ENCODE data around the gene STARD13. TPM values are rescaled to one million over a fixed set of nuclear protein-coding genes. Genes with fewer than 3 reads are reported as not detected.

The STARD13 gene
- polyA plus RNA-seq, 4 donors = 22.3 to 27.8 (median 24.3) TPM

GRCh38 chr13:33278913-33279312 is 6.6 kb downstream of the STARD13 start:
- no peak for DNase-seq (ENCODE audit: low read depth in 4 of 4, low spot score in 2 of 4)

- no peak for DNase-seq (ENCODE audit: low read depth in 4 of 4, low spot score in 2 of 4)
Observed at GRCh38 chr13:33277946-33278345, 7.6 kb downstream of the STARD13 start.

GRCh38 chr13:33277037-33277740 is 8.4 kb downstream of the STARD13 start:
- no peak for DNase-seq (ENCODE audit: low read depth in 4 of 4, low spot score in 2 of 4)

- no peak for DNase-seq (ENCODE audit: low read depth in 4 of 4, low spot score in 2 of 4)
Observed at GRCh38 chr13:33276570-33276969, 9.0 kb downstream of the STARD13 start.

GRCh38 chr13:33275916-33276315 is 9.6 kb downstream of the STARD13 start:
- DNase-seq (ENCODE audit: low read depth in 4 of 4, low spot score in 2 of 4) = no peak

GRCh38 chr13:33274264-33274663 is 11.3 kb downstream of the STARD13 start:
- no peak for DNase-seq (ENCODE audit: low read depth in 4 of 4, low spot score in 2 of 4)

GRCh38 chr13:33272531-33273124 is 12.9 kb downstream of the STARD13 start:
- no peak for DNase-seq (ENCODE audit: low read depth in 4 of 4, low spot score in 2 of 4)

- DNase-seq (ENCODE audit: low read depth in 4 of 4, low spot score in 2 of 4) = no peak
Observed at GRCh38 chr13:33271759-33272158, 13.8 kb downstream of the STARD13 start.

GRCh38 chr13:33270895-33271538 is 14.5 kb downstream of the STARD13 start:
- DNase-seq (ENCODE audit: low read depth in 4 of 4, low spot score in 2 of 4) = no peak

- DNase-seq (ENCODE audit: low read depth in 4 of 4, low spot score in 2 of 4) = no peak
Observed at GRCh38 chr13:33265607-33266006, 19.9 kb downstream of the STARD13 start.

- no peak for DNase-seq (ENCODE audit: low read depth in 4 of 4, low spot score in 2 of 4)
Observed at GRCh38 chr13:33265133-33265532, 20.4 kb downstream of the STARD13 start.

GRCh38 chr13:33264620-33264978 is 21.0 kb downstream of the STARD13 start:
- no peak for DNase-seq (ENCODE audit: low read depth in 4 of 4, low spot score in 2 of 4)

- no peak for DNase-seq (ENCODE audit: low read depth in 4 of 4, low spot score in 2 of 4)
Observed at GRCh38 chr13:33263976-33264619, 21.5 kb downstream of the STARD13 start.

- DNase-seq (ENCODE audit: low read depth in 4 of 4, low spot score in 2 of 4) = no peak
Observed at GRCh38 chr13:33263484-33263883, 22.1 kb downstream of the STARD13 start.

- no peak for DNase-seq (ENCODE audit: low read depth in 4 of 4, low spot score in 2 of 4)
Observed at GRCh38 chr13:33262997-33263396, 22.6 kb downstream of the STARD13 start.

- DNase-seq (ENCODE audit: low read depth in 4 of 4, low spot score in 2 of 4) = no peak
Observed at GRCh38 chr13:33262594-33262993, 23.0 kb downstream of the STARD13 start.

- DNase-seq (ENCODE audit: low read depth in 4 of 4, low spot score in 2 of 4) = no peak
Observed at GRCh38 chr13:33262062-33262487, 23.5 kb downstream of the STARD13 start.

GRCh38 chr13:33261387-33262061 is 24.0 kb downstream of the STARD13 start:
- no peak for DNase-seq (ENCODE audit: low read depth in 4 of 4, low spot score in 2 of 4)

GRCh38 chr13:33260168-33261098 is 25.1 kb downstream of the STARD13 start:
- no peak for DNase-seq (ENCODE audit: low read depth in 4 of 4, low spot score in 2 of 4)

- DNase-seq (ENCODE audit: low read depth in 4 of 4, low spot score in 2 of 4) = no peak
Observed at GRCh38 chr13:33259296-33259695, 26.3 kb downstream of the STARD13 start.
